ENCODE data around the gene MYB.

- TF ChIP-seq CTCF (conservative IDR thresholded peaks at IDR 0.05; ENCODE audit: low read length): no peak
- TF ChIP-seq EZH2phosphoT487 (IDR thresholded peaks at IDR 0.05; ENCODE audit: borderline replicate concordance, low read depth, low read length): no peak
Measured at GRCh38 chr6:135221042-135221441, 39.9 kb downstream of the MYB start.

Data from OCI-LY7 (cell line).